Thyroid gland (tissue), 4 donors: ENCODE data around the gene ST8SIA1.

Source experiments
- CTCF ChIP-seq, 6 experiments: fragments of 200-600 bp in 3 of 6; fragments of 450-650 bp in 3 of 6; sonication (generic) in 3 of 6; IDR thresholded peaks; one replicate each; pipeline ENCODE4 v1.5.1; 2016 to 2019; ENCODE audit warnings: antibody characterized with exemption in 6 of 6, mild to moderate bottlenecking in 2 of 6, inconsistent platforms in 1 of 6, moderate library complexity in 1 of 6
- POLR2A ChIP-seq, 2 donors: fragments of 450-650 bp; IDR thresholded peaks; one replicate each; pipeline ENCODE4 v1.6.1; 2017; ENCODE audit warnings: antibody characterized with exemption in 2 of 2, mild to moderate bottlenecking in 2 of 2, moderate library complexity in 1 of 2

DNA sequence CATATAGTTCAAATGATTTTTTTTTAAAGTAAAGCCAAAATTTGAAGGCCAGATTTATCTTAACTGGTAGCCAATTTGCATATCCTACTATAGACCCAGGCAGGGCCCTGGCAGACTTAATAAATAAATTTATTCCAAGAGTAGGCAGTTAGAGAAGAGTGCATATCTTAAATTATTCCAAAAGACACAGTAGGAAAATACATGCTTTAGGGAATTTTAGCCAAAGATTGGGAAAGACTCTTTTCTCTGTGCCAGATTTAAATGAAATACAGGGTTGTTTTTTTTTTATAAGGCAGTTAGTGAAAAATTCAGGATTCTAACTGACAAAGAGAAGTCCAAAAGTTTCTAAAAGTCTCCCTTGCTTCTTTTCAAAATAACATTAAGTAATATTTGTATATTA lies 65.5 kb downstream of the ST8SIA1 start:
- no peak for TF ChIP-seq POLR2A (IDR thresholded peaks at IDR 0.05)
- no peak for TF ChIP-seq CTCF (IDR thresholded peaks at IDR 0.05)
